ENCODE measurements around the gene MYO1D.

Gene MYO1D

GRCh38 chr17:32495359-32496231, 381.3 kb downstream of the MYO1D start:
- no peak for DNase-seq

- no peak for DNase-seq
These were observed 382.1 kb downstream of the MYO1D start for GRCh38 chr17:32494621-32495358.

- no peak for DNase-seq
These were observed 382.9 kb downstream of the MYO1D start for GRCh38 chr17:32493976-32494513.

- no peak for DNase-seq
These were observed 383.4 kb downstream of the MYO1D start for GRCh38 chr17:32493571-32493970.

- no peak for DNase-seq
These were observed 384.2 kb downstream of the MYO1D start for GRCh38 chr17:32492648-32493289.

- DNase-seq = no peak
These were observed 384.7 kb downstream of the MYO1D start for GRCh38 chr17:32492264-32492589.

GRCh38 chr17:32491371-32492263, 385.3 kb downstream of the MYO1D start:
- DNase-seq = no peak

- no peak for DNase-seq
These were observed 386.8 kb downstream of the MYO1D start for GRCh38 chr17:32490101-32490482.

- no peak for DNase-seq
These were observed 387.4 kb downstream of the MYO1D start for GRCh38 chr17:32489320-32490100.

GRCh38 chr17:32488604-32489180, 388.2 kb downstream of the MYO1D start:
- no peak for DNase-seq

GRCh38 chr17:32488177-32488542, 388.8 kb downstream of the MYO1D start:
- DNase-seq = no peak

GRCh38 chr17:32487473-32488176, 389.3 kb downstream of the MYO1D start:
- no peak for DNase-seq

- DNase-seq = no peak
These were observed 390.0 kb downstream of the MYO1D start, which contains the start of gene CDK5R1 for GRCh38 chr17:32486701-32487472. TSS of gene CDK5R1 (plus strand) at chr17:32486993. CDS start at chr17:32487621, 628 bp downstream.

GRCh38 chr17:32486111-32486700, 390.7 kb downstream of the MYO1D start:
- DNase-seq = no peak

GRCh38 chr17:32485261-32486110, 391.4 kb downstream of the MYO1D start:
- DNase-seq = no peak

GRCh38 chr17:32484628-32485027, 392.3 kb downstream of the MYO1D start:
- DNase-seq = no peak

GRCh38 chr17:32484041-32484461, 392.9 kb downstream of the MYO1D start:
- DNase-seq = no peak

- DNase-seq = no peak
These were observed 393.4 kb downstream of the MYO1D start for GRCh38 chr17:32483451-32484019.
